Stimulated activated CD4-positive, alpha-beta T cell treated with anti-CD3 and anti-CD28 coated beads, TNF-alpha, amount 100 ng/mL, for 1 hour (primary cell): Measurements from ENCODE around the gene CD8B.
"Not testable (repeated sequence)": the region's sequence is repeated elsewhere in the genome, so short reads cannot be mapped to it uniquely, and the experiment has no call there.

Source experiments
- DNase-seq, 3 donors: peaks; one replicate each; pipeline ENCODE4 v3.0.0-alpha.2; 2020; ENCODE audit warnings: low read depth in 3 of 3, low spot score in 1 of 3

The CD8B gene

DNA sequence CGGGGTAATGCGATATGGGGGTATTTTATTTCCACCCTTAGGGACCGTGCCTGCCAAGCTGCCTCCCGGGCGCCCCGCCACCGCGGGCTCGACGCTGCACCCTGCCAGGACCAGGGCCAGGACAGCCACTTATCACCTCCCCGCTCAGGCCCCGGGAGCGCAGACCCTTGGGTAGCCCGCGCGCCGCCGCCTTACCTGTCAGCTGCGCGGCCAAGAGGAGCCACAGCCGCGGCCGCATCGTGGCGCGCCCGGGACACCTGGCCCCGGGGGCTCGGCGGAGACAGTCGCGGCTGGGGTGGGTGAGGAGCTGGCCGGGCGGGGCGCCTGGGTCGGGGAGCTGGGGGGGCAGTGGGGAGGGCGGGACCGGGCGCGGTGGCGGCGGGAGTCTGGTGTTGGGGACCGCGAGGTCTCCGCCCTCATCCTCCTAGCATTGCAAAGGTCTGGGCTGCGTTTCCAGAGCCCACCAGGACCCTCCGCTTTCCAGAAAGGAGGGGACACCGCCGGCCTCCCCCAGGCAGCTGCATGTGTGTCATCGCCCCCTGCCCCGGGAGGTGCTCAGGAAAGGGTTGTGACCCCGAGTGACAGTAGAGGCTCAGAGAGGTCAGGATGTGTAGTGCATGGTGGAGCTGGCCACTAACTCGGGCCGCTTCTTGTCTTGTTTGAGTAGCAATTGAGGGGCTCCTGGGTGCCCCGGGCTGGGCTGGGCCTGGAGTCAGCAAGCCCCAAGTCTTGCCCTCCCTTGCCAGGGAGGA is at the start of gene CD8B:
Gene CD8B, minus strand, starts transcription at position 259 of the 752 bp plus-strand sequence. Its CDS starts 21 bp downstream, at position 238.
- DNase-seq, result not testable (repeated sequence)

DNA sequence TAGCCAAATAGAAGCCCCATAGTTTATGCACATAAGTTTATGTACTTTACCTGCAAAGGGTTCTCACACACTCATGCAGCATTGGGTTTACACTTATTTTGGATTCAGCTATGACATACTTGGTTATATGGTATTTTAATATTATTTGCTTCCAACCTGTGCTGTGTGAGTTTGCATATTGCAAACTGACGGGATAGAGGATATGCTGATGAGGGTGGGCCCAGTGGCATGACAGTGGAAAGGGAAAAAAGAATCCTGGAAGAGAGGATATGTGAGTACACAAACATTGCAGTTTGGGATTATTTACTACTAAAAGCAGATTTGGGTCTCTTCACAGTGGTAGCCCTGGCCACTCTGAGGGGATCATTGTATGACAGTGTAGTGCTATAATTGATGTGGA is 44.2 kb upstream of the CD8B start:
- not testable (repeated sequence) for DNase-seq

DNA sequence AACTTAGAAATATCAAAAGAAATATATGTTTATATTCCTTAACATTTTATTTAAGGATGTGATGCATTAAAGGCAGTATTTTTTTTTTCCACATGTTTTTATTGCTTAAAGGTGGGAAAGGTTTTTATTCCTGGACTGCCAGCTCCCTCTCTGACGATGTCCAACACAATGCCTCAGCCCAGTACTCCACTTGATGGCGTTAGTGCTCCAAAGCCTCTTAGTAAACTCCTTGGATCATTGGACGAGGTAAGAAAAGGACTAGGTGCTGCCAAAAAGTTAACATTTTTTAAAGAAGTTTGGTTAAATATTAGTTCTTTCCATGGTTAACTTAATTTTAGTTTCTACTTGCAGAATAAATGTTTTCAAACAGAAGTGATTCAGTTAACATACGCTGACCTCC is 39.0 kb upstream of the CD8B start:
- DNase-seq, result not testable (repeated sequence)

DNA sequence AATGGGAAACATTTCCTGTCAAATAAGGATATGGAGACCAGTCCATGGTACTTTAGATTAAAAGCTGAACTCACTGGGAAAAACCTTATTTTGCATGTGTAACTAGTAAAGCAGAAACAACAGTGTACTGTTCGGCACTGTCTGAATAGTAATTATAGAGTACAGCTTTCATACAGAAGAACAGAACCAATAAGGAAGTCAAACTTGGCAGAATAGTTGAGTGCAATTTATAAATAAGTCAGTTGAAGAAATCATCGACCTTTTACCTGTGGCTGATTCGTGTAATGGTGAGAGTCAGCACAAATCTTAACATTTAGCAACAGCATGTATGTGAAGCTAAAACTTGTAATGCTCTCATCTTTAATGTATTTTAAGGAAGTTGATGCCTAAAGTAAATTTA is 24.3 kb upstream of the CD8B start:
- DNase-seq, result not testable (repeated sequence)

DNA sequence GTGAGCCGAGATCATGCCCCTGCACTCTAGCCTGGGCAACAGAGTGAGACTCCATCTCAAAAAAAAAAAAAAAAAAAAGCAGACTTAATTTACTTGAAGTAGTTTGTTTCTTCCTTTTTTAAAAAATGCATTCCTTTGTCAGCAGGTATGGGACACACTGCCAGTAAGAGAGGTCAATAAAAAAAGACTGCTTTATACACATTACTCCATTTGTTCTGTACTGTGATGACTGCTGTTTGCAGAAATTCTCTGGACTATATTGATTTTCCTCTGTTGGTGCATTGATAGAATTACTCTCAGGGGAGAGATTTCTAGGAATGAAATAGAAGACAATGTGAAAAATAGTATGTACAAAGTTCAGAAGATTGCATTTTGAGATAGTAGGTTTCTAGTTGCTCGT is 21.2 kb upstream of the CD8B start:
- DNase-seq, result not testable (repeated sequence)

DNA sequence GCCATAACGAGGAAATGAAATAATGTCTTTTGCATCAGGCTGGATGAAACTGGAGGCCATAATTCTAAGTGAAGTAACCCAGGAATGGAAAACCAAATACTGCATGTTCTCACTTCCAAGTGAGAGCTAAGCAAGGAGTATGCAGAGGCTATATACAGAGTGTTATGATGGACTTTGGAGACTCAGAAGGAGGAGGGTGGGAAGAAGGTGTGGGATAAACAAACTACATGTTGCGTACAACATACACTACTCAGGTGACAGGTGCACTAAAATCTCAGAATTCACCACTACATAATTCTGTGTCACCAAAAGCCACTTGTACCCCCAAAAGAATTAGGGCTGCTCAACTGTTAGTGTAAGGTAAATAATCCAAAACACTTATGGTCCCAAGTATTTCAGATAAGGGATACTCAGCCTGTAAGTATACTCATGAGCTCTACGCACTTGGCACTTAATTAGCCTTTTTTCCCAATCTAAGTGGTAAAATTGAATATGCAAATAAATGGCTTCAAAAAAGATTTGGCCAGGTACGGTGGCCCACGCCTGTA is 20.5 kb upstream of the CD8B start:
- not testable (repeated sequence) for DNase-seq

DNA sequence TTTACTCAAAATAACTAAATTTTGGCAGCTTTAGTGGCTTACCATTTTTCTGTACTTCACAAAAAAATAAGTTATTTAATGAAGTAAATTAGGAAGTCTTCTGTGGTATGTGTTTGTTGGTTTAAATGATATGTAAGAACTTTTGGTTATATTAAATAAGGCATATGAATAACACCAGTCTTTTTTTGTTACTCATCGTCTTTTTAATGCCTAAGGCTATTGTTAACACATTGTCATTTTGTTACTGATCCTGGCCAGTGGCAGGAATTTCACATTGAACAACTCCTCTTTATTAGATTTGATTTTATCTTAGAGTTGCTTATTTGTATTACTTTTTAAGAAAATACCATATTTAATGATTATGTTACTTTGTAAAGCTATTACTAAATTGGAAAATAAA is 17.3 kb upstream of the CD8B start:
- not testable (repeated sequence) for DNase-seq

DNA sequence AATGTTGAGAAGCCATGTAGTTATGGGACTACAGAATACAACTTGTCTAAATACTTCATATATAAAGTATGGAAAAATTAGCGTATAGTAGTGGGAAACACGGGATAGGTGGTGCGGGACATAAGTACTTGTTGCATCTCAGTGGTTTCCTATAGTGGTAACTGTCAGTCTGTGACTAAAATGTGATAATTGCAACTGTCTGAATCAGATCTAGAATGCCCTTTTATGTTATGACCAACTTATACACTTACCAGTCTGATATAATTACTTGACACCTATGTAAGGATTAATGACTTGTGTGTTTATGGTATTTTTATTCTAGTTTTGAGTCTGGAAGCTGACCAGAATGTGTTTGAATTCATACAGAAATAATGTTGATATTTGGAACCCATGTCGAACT is 9.3 kb upstream of the CD8B start:
- DNase-seq, result not testable (repeated sequence)

DNA sequence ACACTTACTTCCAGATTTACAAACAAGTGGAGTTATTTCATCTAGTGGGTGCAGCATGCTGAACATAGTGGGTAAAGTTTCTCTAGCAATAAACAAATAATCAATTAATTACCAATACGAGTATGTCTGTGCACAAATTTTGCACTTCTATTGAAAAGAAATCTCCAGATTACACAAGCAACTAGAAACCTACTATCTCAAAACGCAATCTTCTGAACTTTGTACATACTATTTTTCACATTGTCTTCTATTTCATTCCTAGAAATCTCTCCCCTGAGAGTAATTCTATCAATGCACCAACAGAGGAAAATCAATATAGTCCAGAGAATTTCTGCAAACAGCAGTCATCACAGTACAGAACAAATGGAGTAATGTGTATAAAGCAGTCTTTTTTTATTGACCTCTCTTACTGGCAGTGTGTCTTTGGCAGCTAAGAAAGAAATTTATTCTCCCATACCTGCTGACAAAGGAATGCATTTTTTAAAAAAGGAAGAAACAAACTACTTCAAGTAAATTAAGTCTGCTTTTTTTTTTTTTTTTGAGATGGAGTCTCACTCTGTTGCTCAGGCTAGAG is 7.3 kb upstream of the CD8B start:
- not testable (repeated sequence) for DNase-seq

DNA sequence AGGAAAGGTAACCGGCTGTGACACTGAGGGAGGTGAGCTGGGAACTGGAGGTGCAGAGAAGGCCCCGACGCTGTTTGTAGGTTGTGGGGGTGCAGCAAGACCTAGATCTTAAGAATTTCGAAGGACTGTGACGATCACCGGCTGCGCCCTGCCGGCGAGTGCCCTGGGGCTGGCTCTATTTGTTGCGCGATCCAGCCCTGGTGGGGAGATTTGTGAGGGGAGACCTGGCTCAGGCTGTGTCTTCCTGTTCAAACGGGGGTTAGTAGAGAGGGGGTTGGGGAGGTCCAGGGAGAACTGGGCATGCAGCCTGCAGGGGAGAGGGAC is 656 bp upstream of the CD8B start:
- DNase-seq, result not testable (repeated sequence)

DNA sequence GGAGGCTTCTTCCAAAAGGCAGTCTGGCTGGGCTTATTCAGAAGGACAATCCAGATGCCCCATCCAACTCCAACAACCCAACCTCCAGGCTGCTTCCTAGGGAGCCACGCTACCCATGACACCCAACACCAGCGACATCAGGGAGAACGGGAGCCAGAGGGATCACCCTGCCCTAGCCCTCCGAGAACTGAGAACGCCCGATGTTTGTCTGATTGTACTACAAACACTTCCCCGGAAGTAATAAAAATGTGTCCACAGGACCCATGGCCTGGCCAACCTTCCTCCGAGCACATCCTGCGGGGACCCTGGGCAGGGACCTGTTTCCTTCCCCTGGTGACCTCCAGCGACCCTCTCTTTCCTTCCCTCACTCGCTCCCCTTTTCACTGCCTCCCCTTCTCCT is 511 bp downstream of the CD8B start:
- DNase-seq, result not testable (repeated sequence)

DNA sequence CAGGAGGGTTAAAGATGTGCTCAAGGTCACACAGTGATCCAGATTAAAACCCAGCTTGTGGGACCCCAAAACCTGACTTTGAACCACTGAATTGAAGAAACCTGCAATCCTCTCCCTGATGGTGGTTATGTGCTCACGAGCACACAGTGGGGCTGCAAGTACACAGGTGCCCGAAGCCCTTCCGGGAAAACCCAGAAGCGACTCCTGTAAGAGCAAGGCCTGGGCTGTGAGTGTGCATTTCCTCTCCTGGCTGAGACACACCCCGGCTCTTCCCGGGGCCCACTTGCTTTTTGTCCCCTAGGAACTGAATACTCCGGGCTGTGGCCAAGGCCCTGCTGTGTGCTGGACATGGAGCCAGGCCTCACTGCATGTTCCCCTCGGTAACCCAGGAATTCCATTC is 1.1 kb downstream of the CD8B start:
- not testable (repeated sequence) for DNase-seq

DNA sequence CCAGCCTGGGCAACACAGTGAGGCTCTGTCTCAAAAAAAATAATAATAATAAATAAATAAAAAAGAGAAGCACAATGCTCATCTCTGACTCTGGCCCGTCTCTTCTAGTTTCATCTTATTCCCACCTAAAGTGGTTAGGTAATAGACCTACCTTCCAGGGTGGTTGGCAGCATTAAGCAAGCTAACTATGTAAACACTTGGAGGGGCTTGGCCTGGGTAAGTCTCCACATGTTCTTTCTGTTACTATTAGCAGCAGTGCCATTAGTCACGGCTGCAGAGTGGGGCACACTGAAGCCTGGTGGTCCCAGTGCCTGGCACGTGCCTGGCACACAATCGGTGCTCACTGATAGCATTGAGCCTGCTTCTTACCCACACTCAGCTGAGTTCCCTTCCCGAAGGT is 4.0 kb downstream of the CD8B start:
- not testable (repeated sequence) for DNase-seq

DNA sequence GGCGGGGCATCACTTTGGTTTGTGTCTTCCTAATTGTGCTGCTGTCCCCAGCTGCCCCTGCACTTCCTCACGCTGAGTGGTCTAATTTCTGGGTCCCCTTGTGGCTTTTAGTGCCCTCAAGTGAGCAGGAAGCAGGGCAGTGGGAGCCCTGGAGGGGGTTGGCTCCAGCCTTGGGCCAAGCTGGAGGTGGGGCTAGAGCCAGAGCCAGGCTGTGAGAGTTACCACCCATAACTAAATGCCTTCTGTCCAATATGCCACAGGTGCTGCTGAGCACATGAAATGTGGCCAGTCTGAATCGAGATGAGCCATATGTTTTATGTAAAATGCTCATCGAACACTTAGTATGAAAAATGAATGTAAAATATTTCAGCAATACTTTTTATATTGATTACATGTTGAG is 5.2 kb downstream of the CD8B start:
- DNase-seq, result not testable (repeated sequence)

DNA sequence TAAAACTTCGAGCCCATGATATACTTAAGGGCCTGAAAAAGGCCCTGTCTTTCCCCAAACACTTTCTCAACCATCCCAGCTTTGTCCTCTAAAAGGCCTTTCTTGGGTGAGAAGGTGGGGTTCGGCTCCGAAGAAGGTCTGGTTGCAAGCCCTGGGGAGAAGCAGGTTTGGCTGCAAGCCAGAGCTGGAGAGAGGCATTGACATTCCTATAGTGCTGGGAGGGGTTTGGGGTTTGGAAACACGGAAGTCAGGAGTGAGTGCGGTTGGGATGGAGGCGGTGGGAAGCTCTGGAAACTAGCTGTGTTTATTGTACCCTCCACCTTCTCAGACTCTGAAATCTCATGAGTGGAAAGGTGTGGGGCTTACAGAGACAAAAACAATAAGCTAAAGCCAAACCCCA is 5.7 kb downstream of the CD8B start:
- not testable (repeated sequence) for DNase-seq

DNA sequence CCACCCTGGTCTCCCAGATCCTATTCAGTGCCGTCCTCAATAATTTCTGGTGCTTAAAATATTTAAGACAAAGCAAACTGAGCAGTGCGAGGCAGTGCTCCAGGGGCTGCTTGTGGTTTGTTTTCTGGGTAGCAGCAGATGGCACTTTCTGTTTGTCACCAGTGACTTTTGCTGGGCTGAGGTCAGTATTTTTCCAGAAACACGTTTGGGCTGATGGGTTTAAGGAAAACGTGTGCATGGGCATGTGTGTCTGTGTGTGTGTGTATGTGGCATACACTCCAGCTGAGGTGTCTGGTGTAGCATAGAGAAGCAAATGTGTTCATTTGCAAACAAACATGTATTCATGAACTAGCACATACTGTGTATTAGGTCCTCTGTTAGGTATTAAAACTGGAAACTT is 10.1 kb downstream of the CD8B start:
- DNase-seq, result not testable (repeated sequence)

DNA sequence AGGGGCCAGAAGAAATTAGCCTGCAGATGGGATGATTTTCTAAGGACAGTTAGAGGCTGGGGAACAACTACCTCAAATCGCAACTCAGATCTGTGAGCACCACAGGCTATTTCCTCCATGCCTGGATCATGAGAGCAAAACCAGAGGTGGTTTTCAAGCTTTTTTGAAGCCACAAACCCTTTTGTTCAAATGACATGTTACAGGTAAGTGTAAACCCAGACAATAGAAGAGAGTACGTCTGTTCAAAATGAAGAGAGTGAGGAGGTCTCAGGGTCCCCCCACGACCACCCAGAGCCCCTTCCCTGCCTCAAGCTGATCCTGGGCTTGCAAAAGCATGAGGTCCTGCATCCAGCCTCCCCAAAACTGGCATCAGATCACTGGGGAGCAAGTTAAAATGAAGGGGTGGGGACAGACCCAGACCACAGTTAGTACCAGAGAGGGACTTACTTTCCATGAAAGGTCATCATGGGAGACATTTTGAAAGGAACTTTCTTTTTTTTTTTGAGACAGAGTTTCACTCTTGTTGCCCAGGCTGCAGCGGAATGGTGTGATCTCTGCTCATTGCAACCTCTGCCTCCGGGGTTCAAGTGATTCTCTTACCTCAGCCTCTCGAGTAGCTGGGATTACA is 19.0 kb downstream of the CD8B start:
- not testable (repeated sequence) for DNase-seq

DNA sequence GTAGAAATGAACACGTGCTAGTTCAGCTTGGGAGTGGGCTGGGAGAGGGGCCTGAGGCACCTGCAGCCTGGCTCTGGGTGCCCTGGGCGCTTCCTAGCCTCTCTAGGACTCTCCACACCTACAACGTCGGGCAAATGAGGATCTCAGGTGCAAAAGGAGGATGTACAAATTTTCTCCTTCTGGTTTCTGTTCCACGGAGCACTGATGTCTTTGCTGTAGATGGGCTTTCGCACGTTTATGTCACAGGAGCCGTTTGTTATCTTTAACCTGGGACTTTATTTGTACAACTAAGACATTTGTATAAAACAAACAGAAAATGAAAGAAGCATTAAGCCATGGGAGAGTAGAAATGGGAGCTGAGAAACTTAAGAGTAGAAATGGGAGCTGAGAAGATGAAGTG is 20.4 kb downstream of the CD8B start:
- DNase-seq, result not testable (repeated sequence)

DNA sequence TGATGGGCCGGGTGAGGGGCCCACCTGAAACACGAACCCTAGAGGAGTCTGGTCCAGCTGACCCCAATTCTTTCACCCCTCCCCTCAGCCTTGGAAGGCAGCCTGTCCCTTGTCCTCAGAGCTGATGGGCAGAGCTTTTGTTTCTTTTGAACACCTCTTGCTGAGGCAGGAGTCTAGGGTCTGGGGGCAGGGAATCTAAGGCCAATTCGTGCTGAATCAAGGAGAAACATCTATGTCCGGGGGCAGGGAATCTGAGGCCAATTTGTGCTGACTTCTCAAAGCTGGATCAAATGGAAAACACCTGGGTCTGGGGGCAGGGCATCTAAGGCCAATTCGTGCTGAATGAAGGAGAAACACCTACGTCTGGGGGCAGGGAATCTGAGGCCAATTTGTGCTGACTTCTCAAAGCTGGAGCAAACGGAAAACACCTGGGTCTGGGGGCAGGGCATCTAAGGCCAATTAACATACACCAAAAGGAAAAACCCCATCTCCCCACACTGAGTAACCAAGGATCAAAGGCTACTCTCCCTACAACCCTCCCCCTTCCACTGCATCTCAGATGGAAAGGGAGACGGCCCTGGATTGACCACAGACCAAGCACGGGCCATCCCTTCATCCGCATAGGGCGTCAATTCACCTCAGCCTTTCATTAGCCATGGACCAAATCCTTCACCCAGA is 21.7 kb downstream of the CD8B start:
- DNase-seq, result not testable (repeated sequence)

DNA sequence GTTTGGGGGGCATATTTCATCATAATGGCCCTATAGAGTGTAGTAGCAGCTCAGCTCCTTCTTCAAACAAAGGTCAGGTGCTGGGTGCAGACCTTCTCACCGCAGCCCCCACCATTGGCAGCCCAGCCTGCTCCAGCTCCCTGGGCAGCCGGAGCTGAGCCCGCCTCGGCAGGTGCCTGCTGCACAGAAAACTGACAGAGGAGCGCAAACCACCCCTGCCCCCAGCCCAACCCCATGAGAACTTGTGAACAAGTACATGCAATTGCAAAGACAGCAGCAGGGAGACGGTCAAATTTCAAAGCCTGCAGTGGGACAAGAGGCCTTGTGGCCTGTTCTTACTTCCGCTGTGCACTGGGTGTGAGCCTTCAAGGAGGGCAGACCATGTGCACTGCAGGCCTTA is 22.2 kb downstream of the CD8B start:
- DNase-seq, result not testable (repeated sequence)

DNA sequence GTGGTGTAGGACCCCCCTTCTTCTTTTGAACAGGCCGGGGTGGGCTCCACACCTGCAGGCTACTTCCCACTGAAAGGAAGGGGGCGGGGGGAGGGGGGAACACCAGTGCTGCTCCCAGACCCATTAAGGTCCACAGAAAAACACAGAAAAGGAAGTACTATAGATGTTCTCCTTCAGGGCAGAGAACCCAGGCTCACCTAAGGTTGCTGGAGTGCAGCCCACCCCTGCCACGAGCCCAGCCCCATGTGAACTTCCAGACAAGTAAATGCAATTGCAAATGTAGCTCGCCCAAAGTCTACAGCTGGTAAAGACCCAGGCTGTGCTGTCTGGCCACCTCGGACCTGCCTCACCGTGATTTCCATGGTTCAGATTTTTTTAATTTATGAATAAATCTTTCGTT is 24.0 kb downstream of the CD8B start:
- not testable (repeated sequence) for DNase-seq
